Measurements from ENCODE around the gene ITGAE. TPM values are rescaled to one million over a fixed set of nuclear protein-coding genes. Genes with fewer than 3 reads are reported as not detected.

Gene ITGAE
- total RNA-seq, 1 donor from 2014 or later, result 15.8 TPM

DNA sequence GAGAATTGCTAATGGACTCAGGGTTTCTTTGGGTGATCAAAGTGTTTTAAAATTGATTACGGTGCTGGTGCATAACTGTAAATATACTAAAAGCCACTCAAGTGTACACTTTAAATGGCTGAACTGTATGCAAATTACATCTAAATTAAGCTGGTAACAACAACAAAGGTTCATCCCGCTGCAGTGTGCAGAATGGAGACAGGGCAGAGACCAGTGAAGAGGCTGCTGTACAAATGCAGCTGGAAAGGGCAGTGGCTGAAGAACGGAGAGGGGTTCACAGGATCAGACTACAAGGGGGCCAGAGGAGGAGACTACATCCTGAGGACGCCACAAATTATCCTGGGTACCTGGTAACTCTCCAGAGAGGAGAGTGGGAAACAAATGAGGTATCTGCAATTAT lies 9.0 kb upstream of the ITGAE start:
- Histone ChIP-seq H3K36me3 (peaks cover 56 to 79% of the 10 kb centered on the region in 2 donors), H3K27ac (no peak overlapping the region), H3K9me3 (no peaks in the 10 kb centered on the region), H3K4me3 (no peak overlapping the region), H3K27me3 (no peaks in the 10 kb centered on the region), H3K4me1 (no peaks in the 10 kb centered on the region)
- intact Hi-C loops (cut with DNase I), result no loop called here
- no peak for DNase-seq (ENCODE audit: low spot score in 2 of 2)
- TF ChIP-seq, protein P1, sequence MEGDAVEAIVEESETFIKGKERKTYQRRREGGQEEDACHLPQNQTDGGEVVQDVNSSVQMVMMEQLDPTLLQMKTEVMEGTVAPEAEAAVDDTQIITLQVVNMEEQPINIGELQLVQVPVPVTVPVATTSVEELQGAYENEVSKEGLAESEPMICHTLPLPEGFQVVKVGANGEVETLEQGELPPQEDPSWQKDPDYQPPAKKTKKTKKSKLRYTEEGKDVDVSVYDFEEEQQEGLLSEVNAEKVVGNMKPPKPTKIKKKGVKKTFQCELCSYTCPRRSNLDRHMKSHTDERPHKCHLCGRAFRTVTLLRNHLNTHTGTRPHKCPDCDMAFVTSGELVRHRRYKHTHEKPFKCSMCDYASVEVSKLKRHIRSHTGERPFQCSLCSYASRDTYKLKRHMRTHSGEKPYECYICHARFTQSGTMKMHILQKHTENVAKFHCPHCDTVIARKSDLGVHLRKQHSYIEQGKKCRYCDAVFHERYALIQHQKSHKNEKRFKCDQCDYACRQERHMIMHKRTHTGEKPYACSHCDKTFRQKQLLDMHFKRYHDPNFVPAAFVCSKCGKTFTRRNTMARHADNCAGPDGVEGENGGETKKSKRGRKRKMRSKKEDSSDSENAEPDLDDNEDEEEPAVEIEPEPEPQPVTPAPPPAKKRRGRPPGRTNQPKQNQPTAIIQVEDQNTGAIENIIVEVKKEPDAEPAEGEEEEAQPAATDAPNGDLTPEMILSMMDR (IDR thresholded peaks at IDR 0.05), result no peak

DNA sequence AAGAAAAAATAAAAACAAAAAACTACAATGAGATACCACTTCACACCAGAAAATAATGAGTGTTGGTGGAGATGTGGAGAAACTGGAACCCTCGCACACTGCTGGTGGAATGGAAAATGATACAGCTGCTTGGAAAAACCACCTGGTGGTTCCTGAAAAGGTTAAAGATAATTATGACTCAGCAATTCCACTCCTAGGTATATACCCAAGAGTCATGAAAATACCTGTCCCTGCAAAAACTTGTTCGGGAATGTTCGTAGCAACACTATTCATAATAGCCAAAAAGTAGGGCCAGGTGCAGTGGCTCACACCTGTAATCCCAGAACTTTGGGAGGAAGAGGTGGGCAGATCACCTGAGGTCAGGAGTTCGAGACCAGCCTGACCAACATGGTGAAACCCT lies 8.1 kb upstream of the ITGAE start:
- no peak overlapping the region for H3K27ac ChIP-seq
- H3K4me1 ChIP-seq, result no peaks in the 10 kb centered on the region
- no peaks in the 10 kb centered on the region for H3K27me3 ChIP-seq
- no peaks in the 10 kb centered on the region for H3K9me3 ChIP-seq
- DNase-seq (ENCODE audit: low spot score in 2 of 2), result no peak
- TF ChIP-seq, protein P1 (IDR thresholded peaks at IDR 0.05), result no peak
- intact Hi-C loops (cut with DNase I), result no loop called here
- H3K4me3 ChIP-seq, result no peak overlapping the region
- H3K36me3 ChIP-seq, result peaks cover 47 to 70% of the 10 kb centered on the region in 2 donors

DNA sequence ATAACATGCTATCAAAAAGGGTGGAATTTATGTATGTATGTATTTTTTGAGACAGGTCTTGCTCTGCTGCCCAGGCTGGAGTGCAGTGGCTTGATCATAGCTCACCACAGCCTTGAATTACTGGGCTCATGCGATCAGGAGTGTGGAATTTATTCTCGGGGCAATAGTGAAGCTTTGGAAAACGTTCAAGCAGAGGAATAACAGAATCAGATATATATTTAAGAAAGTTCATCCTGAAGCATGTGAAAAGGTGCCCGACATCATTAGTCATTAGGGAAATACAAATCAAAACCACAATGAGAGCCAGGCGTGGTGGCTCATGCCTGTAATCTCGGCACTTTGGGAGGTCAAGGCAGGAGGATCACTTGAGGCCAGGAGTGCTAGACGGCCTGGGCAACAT lies 7.7 kb upstream of the ITGAE start:
- no peak for DNase-seq (ENCODE audit: low spot score in 2 of 2)
- peaks cover 46 to 66% of the 10 kb centered on the region in 2 donors for H3K36me3 ChIP-seq
- no peaks in the 10 kb centered on the region for H3K9me3 ChIP-seq
- H3K4me3 ChIP-seq, result no peak overlapping the region
- H3K27ac ChIP-seq, result no peak overlapping the region
- intact Hi-C loops (cut with DNase I), result no loop called here
- no peaks in the 10 kb centered on the region for H3K4me1 ChIP-seq
- H3K27me3 ChIP-seq, result no peaks in the 10 kb centered on the region
- TF ChIP-seq, protein P1 (IDR thresholded peaks at IDR 0.05), result no peak

DNA sequence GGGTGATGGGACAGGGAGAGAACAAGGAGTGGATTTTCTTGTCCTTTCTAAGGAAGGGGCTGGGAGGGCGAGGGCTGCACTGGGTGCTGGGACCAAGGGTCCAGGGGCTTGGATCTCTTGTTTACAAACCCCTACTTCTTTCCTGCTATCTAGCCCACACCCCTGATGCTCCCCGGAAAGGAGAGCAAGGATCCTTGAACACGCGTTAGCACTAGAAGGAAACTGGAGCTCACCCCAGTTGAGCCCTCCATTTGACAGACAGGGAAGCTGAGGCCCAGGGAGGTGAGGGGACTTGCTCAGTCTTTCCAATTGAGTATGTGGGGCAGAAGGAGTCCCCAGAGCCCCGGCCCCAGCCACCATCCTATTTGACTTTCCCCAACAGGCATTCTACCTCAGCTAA lies 4.6 kb upstream of the ITGAE start:
- no peak for DNase-seq (ENCODE audit: low spot score in 2 of 2)
- Histone ChIP-seq H3K9me3 (no peaks in the 10 kb centered on the region), H3K27ac (no peak overlapping the region), H3K4me1 (no peaks in the 10 kb centered on the region), H3K4me3 (no peak overlapping the region), H3K36me3 (peaks cover 19 to 36% of the 10 kb centered on the region in 2 donors), H3K27me3 (no peaks in the 10 kb centered on the region)
- intact Hi-C loops (cut with DNase I), result no loop called here
- TF ChIP-seq, protein P1 (IDR thresholded peaks at IDR 0.05), result no peak

DNA sequence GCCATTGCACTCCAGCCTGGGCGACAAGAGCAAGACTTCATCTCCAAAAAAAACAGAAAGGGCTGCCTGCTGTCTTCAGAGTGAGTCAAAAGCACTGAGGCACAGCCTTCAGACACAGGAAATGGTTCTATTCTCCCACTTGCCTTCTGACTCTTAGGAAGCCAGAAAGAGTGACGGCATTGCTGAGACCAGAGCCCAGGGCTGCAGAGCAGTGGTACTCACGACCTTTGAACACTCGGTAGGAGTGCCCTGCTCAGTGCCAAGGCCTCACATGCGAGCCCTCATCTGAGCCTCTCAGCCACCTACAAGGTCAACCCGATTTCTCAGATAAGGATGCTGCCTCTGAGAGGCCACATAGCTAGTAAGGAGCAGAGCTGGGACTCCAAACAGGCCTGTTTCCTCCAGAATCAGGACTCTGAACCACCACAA lies 3.5 kb upstream of the ITGAE start:
- TF ChIP-seq, protein P1 (IDR thresholded peaks at IDR 0.05), result no peak
- H3K4me1 ChIP-seq, result no peaks in the 10 kb centered on the region
- H3K27me3 ChIP-seq, result no peaks in the 10 kb centered on the region
- H3K4me3 ChIP-seq, result no peak overlapping the region
- H3K27ac ChIP-seq, result no peak overlapping the region
- peaks cover 13 to 26% of the 10 kb centered on the region in 2 donors for H3K36me3 ChIP-seq
- intact Hi-C loops (cut with DNase I), result no loop called here
- H3K9me3 ChIP-seq, result no peaks in the 10 kb centered on the region
- DNase-seq (ENCODE audit: low spot score in 2 of 2), result no peak

DNA sequence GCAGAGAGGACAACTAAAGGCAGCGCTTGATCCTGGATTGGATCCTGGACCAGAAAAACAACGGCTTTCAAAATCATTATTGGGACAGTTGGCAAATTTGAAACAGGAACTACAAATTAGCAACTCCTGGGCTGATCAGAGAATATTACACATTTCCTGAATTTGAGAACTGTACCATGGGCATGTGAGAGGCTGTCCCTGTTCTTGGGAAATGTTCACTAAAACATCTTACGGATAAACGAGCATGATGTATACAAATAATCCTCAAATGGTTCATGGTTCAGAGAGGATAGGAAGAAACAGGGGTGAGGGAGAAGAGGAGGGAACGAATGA lies 2.3 kb upstream of the ITGAE start:
- Histone ChIP-seq H3K36me3 (peaks cover 6 to 13% of the 10 kb centered on the region in 2 donors), H3K4me3 (no peak overlapping the region), H3K9me3 (no peaks in the 10 kb centered on the region), H3K4me1 (no peaks in the 10 kb centered on the region), H3K27ac (no peak overlapping the region), H3K27me3 (no peaks in the 10 kb centered on the region)
- TF ChIP-seq, protein P1 (IDR thresholded peaks at IDR 0.05), result no peak
- intact Hi-C loops (cut with DNase I), result no loop called here
- no peak for DNase-seq (ENCODE audit: low spot score in 2 of 2)
